ENCODE data around the gene ZNF618.
"Not testable (repeated sequence)": the region's sequence is repeated elsewhere in the genome, so short reads cannot be mapped to it uniquely, and the experiment has no call there.

The ZNF618 gene

GRCh38 chr9:114081441-114082016 lies 205.4 kb downstream of the ZNF618 start:
- Histone ChIP-seq H3F3A (ENCODE audit: control insufficient read depth, insufficient read depth) (no peaks in the 10 kb centered on the region), H3K4me3 (ENCODE audit: low read length) (no peak overlapping the region), H3K4me2 (ENCODE audit: low read length) (no peak overlapping the region), H4K20me1 (ENCODE audit: control insufficient read depth, insufficient read depth, low read depth, low read length) (no peaks in the 10 kb centered on the region), H3K27ac (ENCODE audit: low read depth, low read length) (no peak overlapping the region), H3K36me3 (ENCODE audit: control insufficient read depth, low read length) (no peaks in the 10 kb centered on the region), H3K79me2 (ENCODE audit: control insufficient read depth, low read length) (no peaks in the 10 kb centered on the region), H3K9me2 (replicated peaks; ENCODE audit: control insufficient read depth, low read length) (no peaks in the 10 kb centered on the region), H3K27me3 (ENCODE audit: control insufficient read depth, low read length) (peaks cover 15% of the 10 kb centered on the region; the same call in 1 of the 2 replicates), H3K4me1 (ENCODE audit: control insufficient read depth, low read length) (no peaks in the 10 kb centered on the region), H3K9me3 (ENCODE audit: control insufficient read depth, insufficient read depth, low read length) (no peaks in the 10 kb centered on the region)
- TF ChIP-seq CTCF (IDR thresholded peaks at IDR 0.05; ENCODE audit: low read depth, low read length, poor library complexity, severe bottlenecking) (no peak), EZH2phosphoT487 (IDR thresholded peaks at IDR 0.05; ENCODE audit: borderline replicate concordance, low read length) (no peak)

- TF ChIP-seq CTCF (IDR thresholded peaks at IDR 0.05; ENCODE audit: low read depth, low read length, poor library complexity, severe bottlenecking) (peak; percentile 93), EZH2phosphoT487 (IDR thresholded peaks at IDR 0.05; ENCODE audit: borderline replicate concordance, low read length) (no peak)
- Histone ChIP-seq H3K27me3 (ENCODE audit: control insufficient read depth, low read length) (peaks cover 19% of the 10 kb centered on the region), H3K4me1 (ENCODE audit: control insufficient read depth, low read length) (no peaks in the 10 kb centered on the region), H3F3A (ENCODE audit: control insufficient read depth, insufficient read depth) (no peaks in the 10 kb centered on the region), H4K20me1 (ENCODE audit: control insufficient read depth, insufficient read depth, low read depth, low read length) (no peaks in the 10 kb centered on the region), H3K4me2 (ENCODE audit: low read length) (no peak overlapping the region), H3K79me2 (ENCODE audit: control insufficient read depth, low read length) (no peaks in the 10 kb centered on the region), H3K36me3 (ENCODE audit: control insufficient read depth, low read length) (no peaks in the 10 kb centered on the region), H3K9me3 (ENCODE audit: control insufficient read depth, insufficient read depth, low read length) (no peaks in the 10 kb centered on the region), H3K4me3 (ENCODE audit: low read length) (no peak overlapping the region), H3K27ac (ENCODE audit: low read depth, low read length) (no peak overlapping the region), H3K9me2 (replicated peaks; ENCODE audit: control insufficient read depth, low read length) (no peaks in the 10 kb centered on the region)
These were observed 206.1 kb downstream of the ZNF618 start for GRCh38 chr9:114082017-114082762.

- H3K4me1 ChIP-seq (ENCODE audit: control insufficient read depth, low read length); H3K9me2 ChIP-seq (replicated peaks; ENCODE audit: control insufficient read depth, low read length); H3K27ac ChIP-seq (ENCODE audit: low read depth, low read length); H3K4me3 ChIP-seq (ENCODE audit: low read length); H3K4me2 ChIP-seq (ENCODE audit: low read length); H4K20me1 ChIP-seq (ENCODE audit: control insufficient read depth, insufficient read depth, low read depth, low read length); H3K79me2 ChIP-seq (ENCODE audit: control insufficient read depth, low read length); H3K9me3 ChIP-seq (ENCODE audit: control insufficient read depth, insufficient read depth, low read length); H3F3A ChIP-seq (ENCODE audit: control insufficient read depth, insufficient read depth); H3K36me3 ChIP-seq (ENCODE audit: control insufficient read depth, low read length): not testable (repeated sequence)
- H3K27me3 ChIP-seq (ENCODE audit: control insufficient read depth, low read length): peaks cover 19% of the 10 kb centered on the region
These were observed 206.8 kb downstream of the ZNF618 start for GRCh38 chr9:114082763-114083412.

- Histone ChIP-seq H3K79me2 (ENCODE audit: control insufficient read depth, low read length) (no peaks in the 10 kb centered on the region), H3K4me2 (ENCODE audit: low read length) (no peak overlapping the region), H3K36me3 (ENCODE audit: control insufficient read depth, low read length) (no peaks in the 10 kb centered on the region), H3K27ac (ENCODE audit: low read depth, low read length) (no peak overlapping the region), H3K4me3 (ENCODE audit: low read length) (no peak overlapping the region), H3K27me3 (ENCODE audit: control insufficient read depth, low read length) (peaks cover 19% of the 10 kb centered on the region), H3K9me2 (replicated peaks; ENCODE audit: control insufficient read depth, low read length) (no peaks in the 10 kb centered on the region), H3K4me1 (ENCODE audit: control insufficient read depth, low read length) (no peaks in the 10 kb centered on the region), H3F3A (ENCODE audit: control insufficient read depth, insufficient read depth) (no peaks in the 10 kb centered on the region), H4K20me1 (ENCODE audit: control insufficient read depth, insufficient read depth, low read depth, low read length) (no peaks in the 10 kb centered on the region), H3K9me3 (ENCODE audit: control insufficient read depth, insufficient read depth, low read length) (no peaks in the 10 kb centered on the region)
- TF ChIP-seq CTCF (IDR thresholded peaks at IDR 0.05; ENCODE audit: low read depth, low read length, poor library complexity, severe bottlenecking) (no peak), EZH2phosphoT487 (IDR thresholded peaks at IDR 0.05; ENCODE audit: borderline replicate concordance, low read length) (no peak)
These were observed 207.6 kb downstream of the ZNF618 start for GRCh38 chr9:114083666-114084065.
